HEK293 (cell line): ENCODE results near the gene NAXE.
A peak's percentile ranks its signal among the peaks of the same experiment; 100 is the strongest.

Source experiments
- IKZF3 ChIP-seq: fragments of 450-650 bp; IDR thresholded peaks from 2 replicates; pipeline ENCODE4 v1.5.0; 2018; ENCODE audit warnings: missing biosample characterization, mild to moderate bottlenecking, missing genetic modification characterization, moderate library complexity
- KLF10 ChIP-seq: fragments of 450-650 bp; IDR thresholded peaks from 2 replicates; pipeline ENCODE4 v1.5.1; 2018; ENCODE audit warnings: missing biosample characterization, mild to moderate bottlenecking, missing genetic modification characterization
- MEIS1 ChIP-seq: sonication (generic); formaldehyde crosslinking; IDR thresholded peaks from 2 replicates; pipeline ENCODE4 v1.8.1; 2022; ENCODE audit warnings: missing genetic modification reagents, mild to moderate bottlenecking, borderline replicate concordance
- PATZ1 ChIP-seq: fragments of 450-650 bp; formaldehyde crosslinking; IDR thresholded peaks from 2 replicates; pipeline ENCODE4 v1.5.1; 2016; ENCODE audit warnings: missing biosample characterization, missing genetic modification characterization
- PRDM10 ChIP-seq: fragments of 450-650 bp; formaldehyde crosslinking; IDR thresholded peaks from 2 replicates; pipeline ENCODE4 v1.5.1; 2016; ENCODE audit warnings: missing biosample characterization, missing genetic modification characterization
- TRIM28 ChIP-seq: IDR thresholded peaks from 2 replicates; pipeline ENCODE4 v1.6.1; 2011; ENCODE audit warnings: low read length, control low read depth, borderline replicate concordance
- ZBTB20 ChIP-seq: fragments of 450-650 bp; formaldehyde crosslinking; IDR thresholded peaks from 2 replicates; pipeline ENCODE4 v1.5.1; 2016; ENCODE audit warnings: missing biosample characterization, missing genetic modification characterization
- ZBTB8A ChIP-seq: fragments of 450-650 bp; formaldehyde crosslinking; IDR thresholded peaks from 2 replicates; pipeline ENCODE4 v1.5.1; 2016; ENCODE audit warnings: missing biosample characterization, missing genetic modification characterization
- ZFP69B ChIP-seq: fragments of 450-650 bp; formaldehyde crosslinking; IDR thresholded peaks from 2 replicates; pipeline ENCODE4 v1.5.1; 2016; ENCODE audit warnings: missing biosample characterization, missing genetic modification characterization
- ZNF155 ChIP-seq: fragments of 450-650 bp; formaldehyde crosslinking; IDR thresholded peaks from 2 replicates; pipeline ENCODE4 v1.5.1; 2016; ENCODE audit warnings: missing biosample characterization, missing genetic modification characterization
- ZNF202 ChIP-seq: fragments of 450-650 bp; formaldehyde crosslinking; IDR thresholded peaks from 2 replicates; pipeline ENCODE4 v1.5.1; 2016; ENCODE audit warnings: missing biosample characterization, missing genetic modification characterization, borderline replicate concordance
- ZNF214 ChIP-seq: fragments of 450-650 bp; formaldehyde crosslinking; IDR thresholded peaks from 2 replicates; pipeline ENCODE4 v1.5.1; 2017; ENCODE audit warnings: missing biosample characterization, mild to moderate bottlenecking, missing genetic modification characterization, borderline replicate concordance
- ZNF292 ChIP-seq: fragments of 450-650 bp; formaldehyde crosslinking; IDR thresholded peaks from 2 replicates; pipeline ENCODE4 v1.5.1; 2016; ENCODE audit warnings: low read depth, missing biosample characterization, missing genetic modification characterization, borderline replicate concordance
- ZNF324 ChIP-seq: fragments of 450-650 bp; formaldehyde crosslinking; IDR thresholded peaks from 2 replicates; pipeline ENCODE4 v1.5.1; 2016; ENCODE audit warnings: missing biosample characterization, missing genetic modification characterization
- ZNF404 ChIP-seq: fragments of 450-650 bp; formaldehyde crosslinking; IDR thresholded peaks from 2 replicates; pipeline ENCODE4 v1.5.1; 2017; ENCODE audit warnings: missing biosample characterization, missing genetic modification characterization
- ZNF416 ChIP-seq: fragments of 450-650 bp; formaldehyde crosslinking; IDR thresholded peaks from 2 replicates; pipeline ENCODE4 v1.5.1; 2016; ENCODE audit warnings: missing biosample characterization, missing genetic modification characterization
- ZNF433 ChIP-seq: fragments of 450-650 bp; formaldehyde crosslinking; IDR thresholded peaks from 2 replicates; pipeline ENCODE4 v1.5.1; 2016; ENCODE audit warnings: missing biosample characterization, missing genetic modification characterization, low read depth
- ZNF510 ChIP-seq: fragments of 450-650 bp; formaldehyde crosslinking; IDR thresholded peaks from 2 replicates; pipeline ENCODE4 v1.5.1; 2018; ENCODE audit warnings: mild to moderate bottlenecking, missing genetic modification characterization, missing biosample characterization; ENCODE audit not compliant: insufficient replicate concordance
- ZNF560 ChIP-seq: fragments of 450-650 bp; formaldehyde crosslinking; IDR thresholded peaks from 2 replicates; pipeline ENCODE4 v1.5.1; 2017; ENCODE audit warnings: missing biosample characterization, missing genetic modification characterization, borderline replicate concordance
- ZNF624 ChIP-seq: fragments of 450-650 bp; formaldehyde crosslinking; IDR thresholded peaks from 2 replicates; pipeline ENCODE4 v1.5.1; 2017; ENCODE audit warnings: missing biosample characterization, missing genetic modification characterization
- ZNF660 ChIP-seq: fragments of 450-650 bp; IDR thresholded peaks from 2 replicates; pipeline ENCODE4 v1.5.1; 2018; ENCODE audit warnings: missing biosample characterization, mild to moderate bottlenecking, missing genetic modification characterization
- ZNF664 ChIP-seq: fragments of 450-650 bp; formaldehyde crosslinking; IDR thresholded peaks from 2 replicates; pipeline ENCODE4 v1.5.1; 2016; ENCODE audit warnings: missing biosample characterization, missing genetic modification characterization
- ZNF792 ChIP-seq: fragments of 450-650 bp; formaldehyde crosslinking; IDR thresholded peaks from 2 replicates; pipeline ENCODE4 v1.5.1; 2016; ENCODE audit warnings: missing biosample characterization, missing genetic modification characterization
- ZNF837 ChIP-seq: fragments of 450-650 bp; formaldehyde crosslinking; IDR thresholded peaks from 2 replicates; pipeline ENCODE4 v1.5.1; 2016; ENCODE audit warnings: missing biosample characterization, missing genetic modification characterization
- ZSCAN16 ChIP-seq: fragments of 450-650 bp; formaldehyde crosslinking; IDR thresholded peaks from 2 replicates; pipeline ENCODE4 v1.5.1; 2016; ENCODE audit warnings: missing biosample characterization, missing genetic modification characterization
- ZSCAN23 ChIP-seq: fragments of 450-650 bp; formaldehyde crosslinking; IDR thresholded peaks from 2 replicates; pipeline ENCODE4 v1.5.1; 2016; ENCODE audit warnings: missing biosample characterization, missing genetic modification characterization
- TF ChIP-seq, protein P1 (sequence below): fragments of 450-650 bp; formaldehyde crosslinking; IDR thresholded peaks from 2 replicates; pipeline ENCODE4 v1.5.1; 2016; ENCODE audit warnings: missing biosample characterization, missing genetic modification characterization
- TF ChIP-seq, protein P2 (sequence below): fragments of 450-650 bp; formaldehyde crosslinking; IDR thresholded peaks from 2 replicates; pipeline ENCODE4 v1.5.1; 2017; ENCODE audit warnings: missing biosample characterization, missing genetic modification characterization
- TF ChIP-seq, protein P3 (sequence below): sonication (generic); formaldehyde crosslinking; IDR thresholded peaks from 2 replicates; pipeline ENCODE4 v1.8.1; 2022; ENCODE audit warnings: mild to moderate bottlenecking, moderate library complexity, missing genetic modification reagents

NAXE gene

DNA sequence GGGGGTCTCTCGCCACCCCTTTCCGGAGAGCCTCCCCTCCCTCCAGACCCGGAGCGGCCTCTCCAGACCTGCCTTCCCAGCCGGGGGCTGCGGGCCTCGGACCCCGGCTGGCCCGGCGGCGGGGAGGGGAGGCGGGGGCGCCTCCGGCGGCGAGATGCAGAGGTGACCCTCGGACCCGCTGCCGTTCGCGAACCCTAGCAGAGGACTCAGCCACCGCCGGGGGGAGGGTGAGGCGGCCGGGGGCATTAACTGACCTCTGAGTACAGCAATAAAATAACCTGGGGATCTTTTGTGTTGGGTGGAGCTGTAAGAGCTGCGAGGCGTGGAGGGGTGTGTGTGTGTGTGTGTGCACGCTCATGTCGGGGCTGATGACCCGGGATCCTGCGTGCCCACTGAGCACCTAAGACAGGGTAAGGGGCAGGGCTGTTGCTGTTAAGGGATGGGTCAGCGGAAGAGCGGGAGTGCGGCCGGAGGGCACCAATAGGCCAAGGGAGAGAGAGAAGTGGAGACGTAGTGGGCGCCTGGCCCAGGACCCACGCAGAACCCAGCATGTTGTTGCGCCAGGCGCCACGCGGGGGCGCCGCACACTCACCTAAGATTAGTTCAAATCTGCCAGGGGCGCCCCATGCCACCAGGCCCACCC lies 34.0 kb downstream of the NAXE start (continued):
- TF ChIP-seq, protein P1, sequence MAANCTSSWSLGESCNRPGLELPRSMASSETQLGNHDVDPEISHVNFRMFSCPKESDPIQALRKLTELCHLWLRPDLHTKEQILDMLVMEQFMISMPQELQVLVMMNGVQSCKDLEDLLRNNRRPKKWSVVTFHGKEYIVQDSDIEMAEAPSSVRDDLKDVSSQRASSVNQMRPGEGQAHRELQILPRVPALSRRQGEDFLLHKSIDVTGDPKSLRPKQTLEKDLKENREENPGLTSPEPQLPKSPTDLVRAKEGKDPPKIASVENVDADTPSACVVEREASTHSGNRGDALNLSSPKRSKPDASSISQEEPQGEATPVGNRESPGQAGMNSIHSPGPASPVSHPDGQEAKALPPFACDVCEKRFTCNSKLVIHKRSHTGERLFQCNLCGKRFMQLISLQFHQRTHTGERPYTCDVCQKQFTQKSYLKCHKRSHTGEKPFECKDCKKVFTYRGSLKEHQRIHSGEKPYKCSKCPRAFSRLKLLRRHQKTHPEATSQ (tag by site-specific recombination), result 0 out of 2 replicates have a peak, but pooled peaks have one; percentile 34
- TF ChIP-seq PRDM10 (tag by site-specific recombination), result peak; percentile 48; the same call in 1 of the 2 replicates
- no peak; the same call in 1 of the 2 replicates for TF ChIP-seq KLF10
- TF ChIP-seq, protein P2, sequence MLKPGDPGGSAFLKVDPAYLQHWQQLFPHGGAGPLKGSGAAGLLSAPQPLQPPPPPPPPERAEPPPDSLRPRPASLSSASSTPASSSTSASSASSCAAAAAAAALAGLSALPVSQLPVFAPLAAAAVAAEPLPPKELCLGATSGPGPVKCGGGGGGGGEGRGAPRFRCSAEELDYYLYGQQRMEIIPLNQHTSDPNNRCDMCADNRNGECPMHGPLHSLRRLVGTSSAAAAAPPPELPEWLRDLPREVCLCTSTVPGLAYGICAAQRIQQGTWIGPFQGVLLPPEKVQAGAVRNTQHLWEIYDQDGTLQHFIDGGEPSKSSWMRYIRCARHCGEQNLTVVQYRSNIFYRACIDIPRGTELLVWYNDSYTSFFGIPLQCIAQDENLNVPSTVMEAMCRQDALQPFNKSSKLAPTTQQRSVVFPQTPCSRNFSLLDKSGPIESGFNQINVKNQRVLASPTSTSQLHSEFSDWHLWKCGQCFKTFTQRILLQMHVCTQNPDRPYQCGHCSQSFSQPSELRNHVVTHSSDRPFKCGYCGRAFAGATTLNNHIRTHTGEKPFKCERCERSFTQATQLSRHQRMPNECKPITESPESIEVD (tag by site-specific recombination), result no peak
- no peak for TF ChIP-seq ZNF560 (tag by site-specific recombination)
- TF ChIP-seq, protein P3, sequence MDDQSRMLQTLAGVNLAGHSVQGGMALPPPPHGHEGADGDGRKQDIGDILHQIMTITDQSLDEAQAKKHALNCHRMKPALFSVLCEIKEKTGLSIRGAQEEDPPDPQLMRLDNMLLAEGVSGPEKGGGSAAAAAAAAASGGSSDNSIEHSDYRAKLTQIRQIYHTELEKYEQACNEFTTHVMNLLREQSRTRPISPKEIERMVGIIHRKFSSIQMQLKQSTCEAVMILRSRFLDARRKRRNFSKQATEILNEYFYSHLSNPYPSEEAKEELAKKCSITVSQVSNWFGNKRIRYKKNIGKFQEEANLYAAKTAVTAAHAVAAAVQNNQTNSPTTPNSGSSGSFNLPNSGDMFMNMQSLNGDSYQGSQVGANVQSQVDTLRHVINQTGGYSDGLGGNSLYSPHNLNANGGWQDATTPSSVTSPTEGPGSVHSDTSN (CRISPR knock-in tag), result no peak
- TF ChIP-seq ZNF837, result no peak
- TF ChIP-seq ZNF214, result no peak
- TF ChIP-seq ZBTB20 (tag by site-specific recombination), result no peak
- peak; percentile 43; the same call in 1 of the 2 replicates for TF ChIP-seq ZBTB8A
- no peak for TF ChIP-seq ZNF404
- TF ChIP-seq ZNF624 (tag by site-specific recombination), result no peak
- TF ChIP-seq ZSCAN16 (tag by site-specific recombination), result no peak
- no peak for TF ChIP-seq MEIS1 (CRISPR knock-in tag)
- TF ChIP-seq PATZ1 (tag by site-specific recombination), result peak; percentile 83
- TF ChIP-seq TRIM28, result no peak
- no peak for TF ChIP-seq ZNF664
- TF ChIP-seq ZNF510 (tag by site-specific recombination), result no peak
- TF ChIP-seq ZNF155 (tag by site-specific recombination), result no peak
- no peak for TF ChIP-seq ZNF202 (tag by site-specific recombination)
- 0 out of 2 replicates have a peak, but pooled peaks have one; percentile 38 for TF ChIP-seq ZNF660
- TF ChIP-seq ZNF416 (tag by site-specific recombination), result no peak
- no peak for TF ChIP-seq ZNF433
- TF ChIP-seq ZFP69B (tag by site-specific recombination), result 0 out of 2 replicates have a peak, but pooled peaks have one; percentile 23
- no peak for TF ChIP-seq ZNF324
- TF ChIP-seq ZNF792 (tag by site-specific recombination), result no peak
- no peak for TF ChIP-seq IKZF3 (tag by site-specific recombination)
- 0 out of 2 replicates have a peak, but pooled peaks have one; percentile 34 for TF ChIP-seq ZSCAN23 (tag by site-specific recombination)
- TF ChIP-seq ZNF292 (tag by site-specific recombination), result no peak
